HepG2 (cell line): ENCODE measurements around the gene HSPA6. TPM values are rescaled to one million over a fixed set of nuclear protein-coding genes. Genes with fewer than 3 reads are reported as not detected.
"Not testable (repeated sequence)": the region's sequence is repeated elsewhere in the genome, so short reads cannot be mapped to it uniquely, and the experiment has no call there.

Experiments used
- ATAC-seq: fragments of 200-7000 bp; cut with Tn5 transposase; 3 replicates; pipeline ENCODE4 v1.9.1; 2020; ENCODE audit warnings: mild to moderate bottlenecking, moderate library complexity
- BruUV-seq: library from RNA; stranded (reverse); fragments of 400-500 nt; replicated peaks from 2 replicates; lab custom pipeline; 2021; lab: Mats Ljungman, UMichigan
- CTCF ChIA-PET: fragments of 300-600 bp; formaldehyde crosslinking; extraction: SDS; loops from one replicate; lab custom pipeline; 2021; ENCODE audit warnings: low total read pairs, inconsistent platforms, low intra/inter-chr PET ratio; lab: Yijun Ruan, JAX
- POLR2A ChIA-PET: fragments of 350-600 bp; sonication (Branson Sonifier 250); formaldehyde crosslinking; loops from one replicate; lab custom pipeline; 2020; ENCODE audit warnings: antibody characterized with exemption, inconsistent platforms; lab: Yijun Ruan, JAX
- DNase-seq: peaks from one replicate; pipeline ENCODE4 v3.0.0-alpha.2; 2015; ENCODE audit warnings: low spot score
- FAIRE-seq: peaks from 3 replicates; lab custom pipeline; 2011; peaks lifted over from hg19 to GRCh38; lab: Jason Lieb, UNC
- H2AFZ ChIP-seq: one replicate; pipeline ENCODE4 v1.6.1; 2011; ENCODE audit warnings: low read length, inconsistent platforms
- H3K27ac ChIP-seq: fragments of 300-600 bp; 3 replicates; pipeline ENCODE4 v1.8.0; 2011; ENCODE audit warnings: mixed run types, mild to moderate bottlenecking, mixed read lengths, low read length, inconsistent platforms; ENCODE audit not compliant: insufficient read depth; ENCODE audit errors: extremely low read length
- H3K27me3 ChIP-seq, 2 experiments: fragments of 200-600 bp in 1 of 2; 2 replicates in 1 of 2; 3 replicates in 1 of 2; pipeline versions ENCODE4 v1.6.0 to v1.8.0; 2011; ENCODE audit warnings: low read length in 2 of 2, mild to moderate bottlenecking in 2 of 2, moderate library complexity in 2 of 2, inconsistent platforms in 1 of 2; ENCODE audit not compliant: insufficient read depth in 2 of 2, control insufficient read depth in 1 of 2
- H3K36me3 ChIP-seq, 2 experiments: fragments of 200-600 bp in 1 of 2; replicated peaks in 1 of 2; 2 replicates in 1 of 2; 3 replicates in 1 of 2; pipeline versions ENCODE4 v1.5.1 to v1.8.0; 2011; ENCODE audit warnings: low read length in 2 of 2, inconsistent platforms in 1 of 2; ENCODE audit not compliant: insufficient read depth in 2 of 2, control insufficient read depth in 1 of 2
- H3K4me1 ChIP-seq: 2 replicates; pipeline ENCODE4 v1.5.1; 2012; ENCODE audit warnings: low read length, inconsistent platforms; ENCODE audit not compliant: insufficient read depth
- H3K4me2 ChIP-seq: 2 replicates; pipeline ENCODE4 v1.6.0; 2011; ENCODE audit warnings: low read depth, low read length, inconsistent platforms
- H3K4me3 ChIP-seq, 3 experiments: fragments of 200-600 bp in 1 of 3; sonication (generic), shearing (Covaris generic) in 1 of 3; replicated peaks in 1 of 3; 2 replicates each; pipeline ENCODE4 v1.5.1; 2011 to 2016; ENCODE audit warnings: low read length in 3 of 3, inconsistent platforms in 2 of 3, low read depth in 2 of 3, mild to moderate bottlenecking in 2 of 3, control low read depth in 1 of 3, mixed read lengths in 1 of 3; ENCODE audit not compliant: insufficient read depth in 1 of 3
- H3K79me2 ChIP-seq: one replicate; pipeline ENCODE4 v1.6.1; 2011; ENCODE audit warnings: low read length, inconsistent platforms; ENCODE audit not compliant: insufficient read depth
- H3K9ac ChIP-seq: 2 replicates; pipeline ENCODE4 v1.6.0; 2011; ENCODE audit warnings: mild to moderate bottlenecking, low read depth, low read length, inconsistent platforms; ENCODE audit not compliant: insufficient read depth
- H3K9me3 ChIP-seq: 2 replicates; pipeline ENCODE4 v1.5.1; 2012; ENCODE audit warnings: mild to moderate bottlenecking, low read length
- H4K20me1 ChIP-seq: 2 replicates; pipeline ENCODE4 v1.6.0; 2011; ENCODE audit warnings: inconsistent platforms, mild to moderate bottlenecking, low read length, moderate library complexity; ENCODE audit not compliant: insufficient read depth
- AKAP8 ChIP-seq: sonication (generic); formaldehyde crosslinking; IDR thresholded peaks from 2 replicates; pipeline ENCODE4 v1.5.1; 2020; ENCODE audit warnings: mild to moderate bottlenecking, missing genetic modification reagents
- FOSL2 ChIP-seq: sonication (generic); formaldehyde crosslinking; IDR thresholded peaks from 2 replicates; pipeline ENCODE4 v1.4.0; 2020; ENCODE audit warnings: missing genetic modification reagents
- SOX6 ChIP-seq, 2 experiments: fragments of 450-650 bp in 1 of 2; sonication (generic) in 1 of 2; formaldehyde crosslinking in 1 of 2; IDR thresholded peaks; 2 replicates each; pipeline versions ENCODE4 v1.4.0 to v1.6.1; 2017 to 2020; ENCODE audit warnings: antibody characterized with exemption in 1 of 2, mild to moderate bottlenecking in 1 of 2, missing genetic modification reagents in 1 of 2
- SP2 ChIP-seq: sonication (generic); formaldehyde crosslinking; IDR thresholded peaks from 2 replicates; pipeline ENCODE4 v1.5.1; 2020; ENCODE audit warnings: mild to moderate bottlenecking, missing genetic modification reagents
- ZFP82 ChIP-seq: sonication (generic); formaldehyde crosslinking; IDR thresholded peaks from 2 replicates; pipeline ENCODE4 v1.5.1; 2020; ENCODE audit warnings: mild to moderate bottlenecking, missing genetic modification reagents, borderline replicate concordance
- ZNF441 ChIP-seq: sonication (generic); formaldehyde crosslinking; IDR thresholded peaks from 2 replicates; pipeline ENCODE4 v1.7.0; 2021; ENCODE audit warnings: missing genetic modification reagents, borderline replicate concordance
- ZNF788 ChIP-seq: sonication (generic); formaldehyde crosslinking; IDR thresholded peaks from 2 replicates; pipeline ENCODE4 v1.5.0; 2020; ENCODE audit warnings: mild to moderate bottlenecking, missing genetic modification reagents, borderline replicate concordance
- ZNF879 ChIP-seq: sonication (generic); formaldehyde crosslinking; IDR thresholded peaks from 2 replicates; pipeline ENCODE4 v1.8.1; 2023; ENCODE audit warnings: missing genetic modification reagents
- WGBS: methylation state at CpG from one replicate; pipeline ENCODE4 v1.1.6; 2017; ENCODE audit warnings: low lambda C conversion rate; 5-methylcytosine and 5-hydroxymethylcytosine counted together
- in situ Hi-C: cut with HindIII; loops from 2 replicates; pipeline ENCODE4 v1.10.0; 2017; ENCODE audit warnings: low pct_unique_long_range_greater_than_20kb; ENCODE audit not compliant: extremely low pct_ligation_motif_present
- intact Hi-C: fragments of 100-400 bp; cut with micrococcal nuclease; formaldehyde crosslinking; loops from one replicate; pipeline ENCODE4 v1.10.0; 2022; ENCODE audit not compliant: unreplicated experiment
- polyA plus RNA-seq, 8 experiments: library from polyadenylated mRNA; depleted of rRNA in 3 of 8; stranded (reverse) in 7 of 8; unstranded in 1 of 8; fragments of >200 nt; fragmentation: Illumina TruSeq in 4 of 8; extraction: Trizol in 4 of 8; gene quantifications; 2 replicates each; pipeline versions ENCODE4 v1.2.1 to v1.2.3, GENCODE V29; 2011 to 2016; ENCODE audit warnings: low read depth in 4 of 8, missing spikeins in 1 of 8, mixed read lengths in 1 of 8; ENCODE audit not compliant: insufficient read depth in 1 of 8
- total RNA-seq, 5 experiments: library from RNA; depleted of rRNA; stranded (reverse); fragments of >200 nt; fragmentation: Illumina TruSeq; extraction: Trizol; gene quantifications; 2 replicates each; pipeline ENCODE4 v1.2.3, GENCODE V29; 2016; ENCODE audit warnings: low read depth in 1 of 5
- TF ChIP-seq, protein P1 (sequence below): sonication (generic); formaldehyde crosslinking; IDR thresholded peaks from 2 replicates; pipeline ENCODE4 v1.9.0; 2021; ENCODE audit warnings: mild to moderate bottlenecking, missing genetic modification reagents
- TF ChIP-seq, protein P2 (sequence below): IDR thresholded peaks from 2 replicates; pipeline ENCODE4 v1.6.1; 2016; ENCODE audit warnings: low read depth

The HSPA6 gene
- total and polyA plus RNA-seq, 2 of the 13 experiments (the other 11 are each of a cell fraction or from before 2014, with no cell fraction given): 0.07 TPM; not detected in 1

DNA sequence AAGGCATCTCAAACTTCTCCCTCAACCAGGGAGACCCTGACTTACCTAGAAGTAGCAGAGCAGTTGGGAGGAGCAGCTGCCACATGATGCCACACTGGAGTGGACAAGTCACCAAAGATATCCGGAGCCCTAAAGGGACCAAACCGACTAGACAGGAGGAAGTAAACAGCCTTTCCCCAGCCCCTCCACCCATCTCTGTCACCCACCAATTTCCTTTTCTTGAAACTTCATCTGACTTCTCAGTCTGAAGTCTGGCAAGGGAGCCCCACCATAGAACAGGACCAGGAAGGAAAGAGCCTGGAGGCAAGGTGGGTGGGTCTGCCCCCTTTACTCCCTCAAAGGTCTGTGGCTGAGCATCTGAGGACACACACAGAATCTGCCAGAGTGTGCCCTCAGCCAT, 25.3 kb downstream of the HSPA6 start, which contains the start of gene FCGR3A:
TSS of gene FCGR3A (minus strand) at position 167 of the 400 bp plus-strand sequence. CDS start at position 85, 82 bp downstream.
- ChIA-PET CTCF (no interaction called here), POLR2A (no interaction called here)
- no peaks in the 10 kb centered on the region for H3K4me1 ChIP-seq
- ATAC-seq (no peak), FAIRE-seq (no peak), DNase-seq (no peak)
- no peaks in the 10 kb centered on the region for H3K9me3 ChIP-seq
- H3K27me3 ChIP-seq: no peaks in the 10 kb centered on the region
- no peaks in the 10 kb centered on the region for H3K36me3 ChIP-seq
- no peak within 1 kb of the TSS for H2AFZ ChIP-seq
- H3K9ac ChIP-seq: no peak within 1 kb of the TSS
- WGBS: 13% methylated on average over 2 of the region's 2 CpGs
- TF ChIP-seq ZNF879 (no peak), FOSL2 (no peak), SOX6 (IDR thresholded peaks at IDR 0.05) (no peak), SOX6 (CRISPR knock-in tag; IDR thresholded peaks at IDR 0.05) (no peak), ZNF788 (CRISPR knock-in tag) (no peak), SP2 (CRISPR knock-in tag) (no peak), ZFP82 (CRISPR knock-in tag) (no peak), ZNF441 (no peak), AKAP8 (no peak)
- TF ChIP-seq, protein P1, sequence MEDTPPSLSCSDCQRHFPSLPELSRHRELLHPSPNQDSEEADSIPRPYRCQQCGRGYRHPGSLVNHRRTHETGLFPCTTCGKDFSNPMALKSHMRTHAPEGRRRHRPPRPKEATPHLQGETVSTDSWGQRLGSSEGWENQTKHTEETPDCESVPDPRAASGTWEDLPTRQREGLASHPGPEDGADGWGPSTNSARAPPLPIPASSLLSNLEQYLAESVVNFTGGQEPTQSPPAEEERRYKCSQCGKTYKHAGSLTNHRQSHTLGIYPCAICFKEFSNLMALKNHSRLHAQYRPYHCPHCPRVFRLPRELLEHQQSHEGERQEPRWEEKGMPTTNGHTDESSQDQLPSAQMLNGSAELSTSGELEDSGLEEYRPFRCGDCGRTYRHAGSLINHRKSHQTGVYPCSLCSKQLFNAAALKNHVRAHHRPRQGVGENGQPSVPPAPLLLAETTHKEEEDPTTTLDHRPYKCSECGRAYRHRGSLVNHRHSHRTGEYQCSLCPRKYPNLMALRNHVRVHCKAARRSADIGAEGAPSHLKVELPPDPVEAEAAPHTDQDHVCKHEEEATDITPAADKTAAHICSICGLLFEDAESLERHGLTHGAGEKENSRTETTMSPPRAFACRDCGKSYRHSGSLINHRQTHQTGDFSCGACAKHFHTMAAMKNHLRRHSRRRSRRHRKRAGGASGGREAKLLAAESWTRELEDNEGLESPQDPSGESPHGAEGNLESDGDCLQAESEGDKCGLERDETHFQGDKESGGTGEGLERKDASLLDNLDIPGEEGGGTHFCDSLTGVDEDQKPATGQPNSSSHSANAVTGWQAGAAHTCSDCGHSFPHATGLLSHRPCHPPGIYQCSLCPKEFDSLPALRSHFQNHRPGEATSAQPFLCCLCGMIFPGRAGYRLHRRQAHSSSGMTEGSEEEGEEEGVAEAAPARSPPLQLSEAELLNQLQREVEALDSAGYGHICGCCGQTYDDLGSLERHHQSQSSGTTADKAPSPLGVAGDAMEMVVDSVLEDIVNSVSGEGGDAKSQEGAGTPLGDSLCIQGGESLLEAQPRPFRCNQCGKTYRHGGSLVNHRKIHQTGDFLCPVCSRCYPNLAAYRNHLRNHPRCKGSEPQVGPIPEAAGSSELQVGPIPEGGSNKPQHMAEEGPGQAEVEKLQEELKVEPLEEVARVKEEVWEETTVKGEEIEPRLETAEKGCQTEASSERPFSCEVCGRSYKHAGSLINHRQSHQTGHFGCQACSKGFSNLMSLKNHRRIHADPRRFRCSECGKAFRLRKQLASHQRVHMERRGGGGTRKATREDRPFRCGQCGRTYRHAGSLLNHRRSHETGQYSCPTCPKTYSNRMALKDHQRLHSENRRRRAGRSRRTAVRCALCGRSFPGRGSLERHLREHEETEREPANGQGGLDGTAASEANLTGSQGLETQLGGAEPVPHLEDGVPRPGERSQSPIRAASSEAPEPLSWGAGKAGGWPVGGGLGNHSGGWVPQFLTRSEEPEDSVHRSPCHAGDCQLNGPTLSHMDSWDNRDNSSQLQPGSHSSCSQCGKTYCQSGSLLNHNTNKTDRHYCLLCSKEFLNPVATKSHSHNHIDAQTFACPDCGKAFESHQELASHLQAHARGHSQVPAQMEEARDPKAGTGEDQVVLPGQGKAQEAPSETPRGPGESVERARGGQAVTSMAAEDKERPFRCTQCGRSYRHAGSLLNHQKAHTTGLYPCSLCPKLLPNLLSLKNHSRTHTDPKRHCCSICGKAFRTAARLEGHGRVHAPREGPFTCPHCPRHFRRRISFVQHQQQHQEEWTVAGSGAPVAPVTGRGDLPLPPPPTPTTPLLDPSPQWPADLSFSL: no peak
- TF ChIP-seq, protein P2, sequence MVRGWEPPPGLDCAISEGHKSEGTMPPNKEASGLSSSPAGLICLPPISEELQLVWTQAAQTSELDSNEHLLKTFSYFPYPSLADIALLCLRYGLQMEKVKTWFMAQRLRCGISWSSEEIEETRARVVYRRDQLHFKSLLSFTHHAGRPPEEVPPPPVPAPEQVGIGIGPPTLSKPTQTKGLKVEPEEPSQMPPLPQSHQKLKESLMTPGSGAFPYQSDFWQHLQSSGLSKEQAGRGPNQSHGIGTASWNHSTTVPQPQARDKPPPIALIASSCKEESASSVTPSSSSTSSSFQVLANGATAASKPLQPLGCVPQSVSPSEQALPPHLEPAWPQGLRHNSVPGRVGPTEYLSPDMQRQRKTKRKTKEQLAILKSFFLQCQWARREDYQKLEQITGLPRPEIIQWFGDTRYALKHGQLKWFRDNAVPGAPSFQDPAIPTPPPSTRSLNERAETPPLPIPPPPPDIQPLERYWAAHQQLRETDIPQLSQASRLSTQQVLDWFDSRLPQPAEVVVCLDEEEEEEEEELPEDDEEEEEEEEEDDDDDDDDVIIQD (CRISPR knock-in tag): no peak
- BruUV-seq: no TSS peak
- no peak within 1 kb of the TSS for H3K4me2 ChIP-seq
- no peak within 1 kb of the TSS for H3K27ac ChIP-seq
- in situ Hi-C loops: no loop called here
- no peak within 1 kb of the TSS for H3K4me3 ChIP-seq
- intact Hi-C loops: no loop called here
- H3K79me2 ChIP-seq: no peaks in the 10 kb centered on the region
- H4K20me1 ChIP-seq: no peaks in the 10 kb centered on the region

DNA sequence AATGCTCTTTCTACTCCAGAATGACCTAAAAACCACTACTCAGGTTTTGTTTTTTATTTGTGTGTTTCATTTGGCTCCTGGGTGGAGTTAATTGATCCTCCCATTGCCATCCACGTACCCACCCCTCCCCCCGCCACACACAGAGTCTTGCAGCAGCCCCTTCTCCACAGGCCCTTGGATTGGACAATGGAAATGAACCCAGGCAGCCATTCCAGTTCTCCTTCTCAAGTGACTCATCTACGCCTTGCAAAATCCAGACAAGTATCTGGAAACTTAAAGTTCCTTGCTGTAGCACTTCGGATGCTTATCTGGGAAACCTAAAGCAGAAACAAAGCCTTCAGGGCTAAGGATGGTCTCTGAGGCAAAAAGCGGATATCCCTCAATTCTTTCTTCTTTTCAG, 26.6 kb downstream of the HSPA6 start:
- H3K27me3 ChIP-seq, ATAC-seq, H3K36me3 ChIP-seq, intact Hi-C loops, BruUV-seq, POLR2A ChIA-PET, H3K79me2 ChIP-seq, H3K9me3 ChIP-seq, H3K4me2 ChIP-seq, DNase-seq, FAIRE-seq, H3K4me1 ChIP-seq, H3K4me3 ChIP-seq, H2AFZ ChIP-seq, CTCF ChIA-PET, H4K20me1 ChIP-seq, in situ Hi-C loops, H3K27ac ChIP-seq, H3K9ac ChIP-seq: not testable (repeated sequence)
- WGBS: 28% methylated on average over 5 of the region's 5 CpGs
